Stimulated activated CD4-positive, alpha-beta T cell treated with anti-CD3 and anti-CD28 coated beads, Interleukin-1b, Interleukin-23, amount 100 ng/mL, for 4 hours (primary cell): ENCODE results near the gene PLEKHA3.
"Not testable (repeated sequence)": the region's sequence is repeated elsewhere in the genome, so short reads cannot be mapped to it uniquely, and the experiment has no call there.

ENCODE experiments used
- DNase-seq, 2 donors: peaks; one replicate each; pipeline ENCODE4 v3.0.0-alpha.2; 2020; ENCODE audit warnings: low read depth in 2 of 2

PLEKHA3 gene

DNA sequence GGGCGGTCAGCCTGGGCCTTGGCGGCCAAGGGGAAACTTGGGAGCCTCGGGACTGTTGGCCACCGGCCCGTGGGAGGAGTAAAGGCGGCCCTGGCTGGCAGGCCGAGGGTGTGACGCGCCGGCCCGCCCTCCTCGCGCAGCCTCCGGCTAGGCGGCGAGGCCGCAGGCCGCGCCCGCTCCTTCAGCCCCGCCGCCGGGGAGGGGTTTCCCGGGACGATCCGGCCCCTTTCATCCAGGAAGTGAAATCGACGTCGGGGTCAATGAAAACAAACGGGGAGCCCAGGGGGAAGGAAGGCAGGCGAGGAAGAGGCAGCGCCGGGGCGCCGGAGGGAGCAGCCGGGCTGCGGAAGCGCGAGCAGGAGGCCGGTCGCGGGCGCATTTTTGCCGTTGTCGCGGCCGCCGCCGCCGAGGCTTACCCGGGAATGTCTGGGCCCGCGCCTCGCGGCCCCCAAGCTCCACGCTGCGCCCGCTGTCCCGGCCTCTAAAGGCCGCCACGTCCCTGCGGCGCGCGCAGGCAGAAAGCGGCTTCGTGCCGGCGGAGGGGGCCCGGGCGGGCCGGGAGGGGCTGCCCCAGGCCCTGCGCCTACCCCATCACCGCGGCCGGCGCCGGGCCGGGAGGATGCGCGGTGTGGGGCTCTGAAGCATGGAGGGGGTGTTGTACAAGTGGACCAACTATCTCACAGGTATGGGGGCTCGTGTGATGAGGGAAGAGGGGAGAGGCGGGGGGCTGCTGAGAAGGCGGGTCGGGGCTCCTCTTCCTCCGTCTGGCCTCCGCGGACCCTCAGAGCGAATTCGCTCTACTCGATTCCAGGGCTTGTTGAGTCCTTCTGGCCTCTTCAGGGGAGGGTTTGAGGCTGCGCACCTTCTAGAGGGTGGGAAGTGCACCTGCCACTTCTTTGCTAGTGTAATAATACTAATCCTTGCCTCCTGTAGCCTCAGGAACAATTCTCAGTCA, at the start of gene PLEKHA3:
TSS of gene PLEKHA3 (plus strand) at position 231 of the 955 bp plus-strand sequence. CDS start at position 644, 413 bp downstream.
- DNase-seq, result peak; percentile 51 to 69

DNA sequence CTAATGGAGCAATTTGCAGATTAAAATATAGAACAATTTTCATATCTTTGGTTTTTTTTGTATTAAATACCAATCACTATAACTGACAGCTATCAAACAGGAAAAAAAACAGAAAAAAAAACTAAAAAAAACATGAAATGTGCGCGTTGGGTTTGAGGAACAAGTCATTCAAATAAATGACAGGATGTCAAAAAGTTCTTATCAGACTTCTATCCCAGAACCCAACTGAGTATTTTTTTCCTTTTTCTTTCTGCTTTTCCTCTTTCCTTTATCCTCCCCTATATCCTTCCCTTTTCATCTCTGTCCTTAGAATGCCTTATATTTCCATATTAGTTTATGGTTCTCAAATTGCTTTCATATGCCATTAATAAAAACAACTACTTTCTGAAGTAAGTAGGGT, 43.6 kb upstream of the PLEKHA3 start:
- no peak for DNase-seq

DNA sequence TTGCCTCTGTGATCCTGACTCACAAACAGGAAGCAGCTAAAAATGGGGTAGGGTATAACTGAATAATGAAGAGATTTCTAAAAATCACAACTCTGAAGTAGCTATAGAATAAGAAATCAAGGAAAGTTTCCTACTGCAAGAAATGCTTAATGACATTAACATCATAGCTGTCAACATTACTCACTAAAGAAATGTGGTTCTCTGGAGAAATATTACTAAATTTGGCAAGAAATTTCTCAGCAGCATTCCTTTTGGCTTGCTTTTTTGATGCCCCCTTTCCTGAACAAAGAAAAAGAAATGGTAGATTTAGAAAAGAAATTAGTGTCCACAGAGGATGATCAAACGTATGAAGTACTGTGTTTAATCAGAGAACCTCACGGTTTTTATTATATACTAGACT, 38.8 kb upstream of the PLEKHA3 start:
- no peak for DNase-seq

DNA sequence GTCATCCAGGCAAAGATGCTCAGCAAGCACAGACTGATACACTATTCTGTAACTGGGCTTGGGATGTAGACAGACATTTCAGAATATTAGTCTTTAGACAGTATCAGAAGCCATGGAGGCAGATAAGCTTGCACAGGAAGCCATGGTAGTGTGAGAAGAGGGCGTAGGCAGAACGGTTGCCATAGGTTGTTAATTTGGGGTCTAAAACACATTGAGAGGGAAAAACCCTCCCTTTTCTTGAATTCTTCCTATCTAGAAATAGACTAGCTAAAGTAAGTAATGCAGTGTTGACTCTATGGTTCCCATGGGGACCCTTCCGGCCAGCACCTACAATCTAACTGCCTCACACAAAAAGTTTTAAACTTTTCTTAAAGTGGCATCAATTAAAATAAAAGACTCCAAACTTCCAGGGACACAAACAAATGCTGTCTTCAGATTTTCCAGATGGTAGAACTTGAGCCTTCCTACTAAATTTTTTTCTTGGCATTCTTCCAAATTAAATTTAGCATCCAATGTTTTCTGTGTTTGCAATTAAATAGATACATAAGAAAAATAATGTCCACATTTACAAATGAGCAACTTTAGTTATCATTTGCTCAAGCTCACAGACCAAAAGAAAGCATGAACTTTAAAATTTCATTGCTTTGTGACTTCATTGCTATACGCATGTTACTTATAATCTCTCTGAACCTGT, 31.1 kb upstream of the PLEKHA3 start:
- no peak for DNase-seq

DNA sequence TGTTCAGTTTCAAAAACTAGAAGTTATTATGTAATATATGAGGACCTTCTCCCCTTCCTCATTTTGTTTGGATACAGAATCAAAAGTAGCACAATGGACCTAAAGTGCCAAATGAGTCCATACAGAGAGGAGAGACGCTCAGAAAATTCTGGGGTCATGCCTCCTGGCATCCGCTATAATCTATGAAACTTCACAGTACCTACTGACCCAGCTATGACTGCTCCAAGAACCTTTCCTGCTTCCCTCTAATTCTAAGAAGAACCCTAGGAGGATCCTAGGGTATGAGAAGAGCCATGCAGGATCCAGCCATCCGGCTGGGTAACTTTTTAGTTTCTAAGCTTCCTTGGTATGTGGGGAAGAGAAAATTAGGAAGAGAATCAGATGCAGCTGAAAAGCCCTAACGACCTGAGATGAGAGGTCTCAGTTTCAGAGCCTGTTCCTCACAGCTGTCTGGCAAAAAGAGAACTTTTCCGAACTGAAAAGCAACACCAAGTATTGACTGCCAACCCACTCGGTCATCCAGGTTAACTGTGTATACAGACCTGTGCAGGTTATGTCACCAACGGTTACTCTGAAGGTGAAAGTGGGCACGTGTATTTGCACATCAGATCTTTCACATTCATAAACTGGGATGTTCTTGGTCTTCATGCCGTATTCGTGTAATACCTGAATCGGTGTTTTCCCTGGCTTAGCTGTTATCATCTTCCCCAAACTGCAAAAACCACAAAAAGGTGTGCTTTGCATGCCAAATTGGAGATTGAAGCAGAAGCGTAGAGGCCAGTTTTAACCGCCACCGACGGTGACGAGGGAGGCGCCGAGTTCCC, 30.3 kb upstream of the PLEKHA3 start:
- no peak for DNase-seq

DNA sequence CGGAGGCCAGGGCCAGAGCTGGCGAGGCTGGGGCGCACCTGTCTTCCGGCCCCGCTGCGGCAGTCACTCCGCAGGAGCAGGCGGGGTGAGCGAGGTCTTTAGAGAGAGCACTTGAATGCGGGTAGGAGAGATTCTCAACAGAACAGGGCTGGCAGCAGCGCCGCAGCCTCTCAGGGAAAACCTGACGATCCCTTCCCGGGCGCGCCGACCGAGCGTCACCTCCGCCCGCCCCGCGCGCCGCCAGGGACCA, 29.8 kb upstream of the PLEKHA3 start:
- no peak for DNase-seq

DNA sequence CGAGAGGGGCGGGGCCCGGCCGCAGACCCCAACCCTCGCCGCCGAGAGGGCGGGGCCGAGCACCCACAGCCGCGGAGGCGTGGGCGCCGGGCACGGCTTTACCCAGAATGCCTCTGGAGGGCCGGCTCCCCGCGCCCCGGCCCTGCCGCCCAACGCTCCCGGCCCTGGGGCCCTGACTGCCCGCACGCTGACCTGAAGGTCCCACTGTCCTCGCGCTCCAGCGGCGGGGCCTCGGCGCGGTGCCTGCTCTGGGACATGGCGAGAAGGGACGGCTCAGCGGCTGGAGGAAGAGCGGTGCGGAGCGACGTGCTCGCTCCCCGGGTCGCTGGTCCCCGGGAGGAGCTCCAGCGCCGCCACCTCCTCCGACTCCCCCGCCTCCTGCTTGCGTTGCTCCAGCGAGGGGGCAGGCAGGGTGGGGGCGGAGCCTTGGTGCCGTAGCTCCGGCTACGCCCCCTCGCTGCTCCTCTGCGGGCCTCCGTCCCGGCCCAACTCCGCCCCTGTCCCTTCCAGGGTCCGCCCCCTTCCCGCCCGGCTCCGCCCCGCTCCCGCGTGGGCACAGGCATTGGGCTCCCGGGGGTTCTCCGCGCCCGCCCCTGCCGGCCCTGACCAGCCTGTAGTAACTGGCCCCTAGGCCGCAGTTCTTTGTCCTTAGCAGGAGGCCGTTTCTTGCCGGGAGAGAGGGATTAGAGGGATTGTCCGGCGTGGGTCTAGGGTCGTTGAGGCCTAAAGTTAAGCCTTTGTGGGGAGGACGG, 29.3 kb upstream of the PLEKHA3 start, which contains the start of the genes PJVK and PRKRA:
TSS of gene PJVK (plus strand) at position 605 of the 752 bp plus-strand sequence. CDS start 2,032 bp downstream, outside the sequence.
TSS of gene PRKRA (minus strand) at position 402 of the 752 bp plus-strand sequence. CDS start at position 257, 145 bp downstream.
- DNase-seq, result peak; percentile 96 to 97

DNA sequence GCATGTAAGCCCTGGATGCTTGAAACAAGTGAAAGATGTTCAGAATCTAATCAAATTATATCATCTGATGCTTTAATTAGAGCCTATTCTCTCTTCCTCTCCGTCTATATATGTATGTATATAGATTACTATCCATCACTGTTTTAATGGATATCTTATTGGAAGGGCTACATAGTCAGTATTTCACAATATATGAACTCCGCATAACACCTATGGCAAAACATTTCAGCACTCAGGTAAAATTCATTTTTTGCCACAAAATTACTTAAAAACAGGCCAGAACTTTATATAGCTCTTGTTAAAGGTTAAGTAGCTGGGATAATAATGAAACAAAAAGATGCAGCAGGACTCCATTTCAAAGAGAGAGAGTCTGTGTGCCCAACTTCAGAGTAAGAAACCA, 27.9 kb upstream of the PLEKHA3 start:
- no peak for DNase-seq

DNA sequence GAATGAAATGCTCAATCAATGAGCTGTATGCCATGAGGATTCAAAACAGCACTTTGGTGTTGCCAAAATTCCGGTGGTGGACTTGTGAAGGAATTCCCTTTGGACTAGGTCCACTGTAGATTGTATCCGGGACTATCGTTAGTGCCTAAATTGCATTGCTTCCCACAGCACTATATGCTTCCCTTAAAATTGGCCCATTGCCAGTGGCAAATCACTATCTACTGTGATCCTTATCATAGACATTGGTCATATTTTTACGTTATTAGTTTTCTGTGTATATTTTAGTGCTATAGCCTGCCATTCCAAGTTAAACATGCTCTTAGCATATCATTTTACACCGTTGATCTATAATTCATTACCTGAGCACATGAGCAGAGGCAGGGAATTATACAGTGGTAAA, 27.4 kb upstream of the PLEKHA3 start:
- no peak for DNase-seq

DNA sequence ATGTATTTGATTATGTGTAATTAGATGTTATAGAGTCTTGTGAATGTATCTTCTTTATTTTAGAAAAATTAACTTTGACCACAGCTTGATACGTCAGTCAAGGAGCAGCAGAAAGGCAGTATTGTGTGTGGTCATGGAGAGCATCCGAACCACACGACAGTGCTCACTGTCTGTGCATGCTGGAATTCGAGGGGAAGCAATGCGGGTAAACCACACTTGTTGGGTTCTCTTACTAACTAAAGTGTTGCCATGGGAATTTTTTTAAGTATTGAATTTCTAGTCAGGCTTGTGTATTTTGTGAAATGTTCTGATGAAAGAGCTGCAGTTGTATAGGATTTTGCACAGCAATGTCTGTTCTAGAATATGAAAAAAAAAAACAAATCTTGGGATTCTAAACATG, 24.3 kb upstream of the PLEKHA3 start:
- no peak for DNase-seq

DNA sequence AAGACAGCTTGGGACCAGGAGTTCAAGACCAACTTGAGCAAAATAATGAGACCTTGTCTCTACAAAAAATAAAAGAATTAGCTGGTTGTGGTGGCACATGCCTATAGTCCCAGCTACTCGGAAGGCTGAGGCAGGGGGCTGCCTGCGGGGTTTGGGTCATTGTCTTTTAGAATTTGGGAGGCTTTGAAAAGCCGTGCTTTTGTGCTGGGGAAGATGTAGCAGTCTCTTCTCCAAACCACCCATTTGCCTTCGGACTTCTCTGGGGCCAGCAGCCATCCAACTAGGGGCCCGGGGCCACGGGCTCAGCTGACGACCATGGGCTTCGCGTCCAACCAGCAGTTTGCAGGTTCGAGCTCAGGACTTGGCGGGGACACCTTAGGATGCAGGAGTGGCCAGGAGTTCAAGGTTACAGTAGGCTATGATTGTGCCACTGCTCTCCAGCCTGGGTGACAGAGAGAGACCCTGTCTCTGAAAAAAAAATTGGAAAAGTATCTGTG, 22.8 kb upstream of the PLEKHA3 start:
- DNase-seq, result no peak

DNA sequence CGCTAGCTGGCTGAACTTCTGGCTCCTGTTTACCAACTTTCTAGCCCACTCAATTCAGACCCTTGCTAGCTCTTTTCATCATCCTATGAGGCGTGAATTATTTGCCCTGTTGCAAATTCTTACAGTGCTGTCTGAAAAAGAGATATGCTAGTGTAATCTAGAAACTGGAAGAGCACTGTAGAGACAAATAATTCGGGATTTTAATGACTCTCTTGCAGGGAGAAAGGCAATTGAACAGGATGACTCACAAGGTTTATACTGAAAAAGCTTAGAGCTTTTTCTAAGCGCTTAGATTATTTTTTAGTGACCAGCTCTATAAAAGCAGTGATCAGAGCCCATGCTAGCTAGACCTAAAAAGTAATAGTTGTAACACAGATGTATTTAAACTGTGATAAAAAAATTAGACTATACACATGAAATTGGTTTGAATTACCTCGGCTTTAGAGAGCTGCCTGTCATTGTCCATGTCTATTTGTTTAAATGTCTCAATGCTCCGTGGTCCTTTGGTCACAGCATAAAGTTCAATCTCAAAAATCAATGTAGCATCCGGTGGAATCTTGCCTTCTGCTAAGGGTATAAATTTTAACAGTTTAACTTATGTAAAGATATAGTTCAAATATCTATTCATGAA, 10.9 kb upstream of the PLEKHA3 start:
- DNase-seq, result no peak

DNA sequence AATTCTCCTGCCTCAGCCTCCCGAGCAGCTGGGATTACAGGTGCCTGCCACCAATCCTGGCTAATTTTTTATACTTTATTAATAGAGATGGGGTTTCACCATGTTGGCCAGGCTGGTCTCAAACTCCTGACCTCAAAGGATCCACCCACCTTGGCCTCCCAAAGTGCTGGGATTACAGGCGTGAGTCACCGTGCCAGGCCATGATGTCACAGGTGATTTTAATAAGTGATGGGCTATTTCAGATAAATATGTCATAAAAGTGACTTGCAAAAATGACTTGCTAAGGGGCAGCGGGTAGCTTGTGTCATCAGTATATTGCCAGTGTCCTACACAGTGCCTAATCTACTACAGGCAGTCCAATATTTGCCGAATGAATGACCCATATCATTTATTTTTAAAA, 8.9 kb upstream of the PLEKHA3 start:
- DNase-seq, result not testable (repeated sequence)

DNA sequence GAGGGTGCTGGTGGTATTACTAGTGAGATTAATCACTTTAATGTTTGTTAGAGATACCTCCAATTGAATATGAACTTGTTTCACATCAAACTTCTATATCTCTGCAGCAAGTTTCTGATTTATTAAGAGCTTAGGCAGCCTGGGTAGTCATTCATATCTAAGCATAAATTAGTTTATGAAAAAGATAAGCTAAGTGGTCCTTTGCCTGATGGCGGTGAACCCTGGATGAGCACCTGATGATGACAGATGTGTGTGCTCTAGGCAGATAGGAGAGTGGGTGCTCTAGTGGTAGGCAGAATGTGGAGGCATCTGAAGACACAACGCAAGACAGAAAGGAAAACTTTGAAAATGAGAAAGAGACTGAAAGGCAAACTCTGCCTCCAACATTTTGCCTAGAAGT, 6.9 kb upstream of the PLEKHA3 start:
- no peak for DNase-seq

DNA sequence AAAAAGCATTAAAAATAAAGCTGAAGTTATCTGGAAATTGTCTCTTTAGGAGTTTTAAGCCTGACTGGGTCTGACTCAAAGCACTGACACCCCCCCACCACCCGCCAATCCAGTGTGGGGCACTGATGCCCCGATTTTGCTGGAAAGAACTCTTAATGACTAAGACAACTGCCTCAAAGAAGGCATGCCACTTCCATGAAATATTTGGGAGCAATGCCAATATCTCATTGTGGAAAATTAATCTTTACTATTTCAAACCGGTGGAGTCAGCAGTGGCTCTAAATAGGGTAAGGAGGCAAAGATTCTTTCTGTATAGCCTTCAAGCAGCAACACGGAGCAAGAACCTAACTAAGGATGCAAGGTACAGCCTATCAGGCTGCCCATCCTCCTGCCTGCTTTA, 6.3 kb upstream of the PLEKHA3 start:
- no peak for DNase-seq

DNA sequence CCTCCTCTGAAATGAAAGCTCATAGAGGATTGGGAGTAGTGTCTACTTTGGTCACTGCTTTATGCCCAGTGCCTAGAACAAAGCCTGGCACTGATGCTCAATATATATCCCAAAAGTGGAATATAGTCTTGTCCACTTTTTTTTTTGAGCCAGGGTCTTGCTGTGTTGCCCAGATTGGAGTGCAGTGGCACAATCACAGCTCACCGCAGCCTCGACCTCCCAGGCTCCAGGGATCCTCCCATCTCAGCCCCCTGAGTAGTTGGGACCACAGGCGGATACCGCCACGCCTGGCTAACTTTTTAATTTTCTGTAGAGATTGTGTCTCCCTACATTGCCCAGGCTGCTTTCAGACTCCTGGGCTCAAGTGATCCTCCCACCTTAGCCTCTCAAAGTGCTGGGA, 5.7 kb upstream of the PLEKHA3 start:
- DNase-seq, result no peak

DNA sequence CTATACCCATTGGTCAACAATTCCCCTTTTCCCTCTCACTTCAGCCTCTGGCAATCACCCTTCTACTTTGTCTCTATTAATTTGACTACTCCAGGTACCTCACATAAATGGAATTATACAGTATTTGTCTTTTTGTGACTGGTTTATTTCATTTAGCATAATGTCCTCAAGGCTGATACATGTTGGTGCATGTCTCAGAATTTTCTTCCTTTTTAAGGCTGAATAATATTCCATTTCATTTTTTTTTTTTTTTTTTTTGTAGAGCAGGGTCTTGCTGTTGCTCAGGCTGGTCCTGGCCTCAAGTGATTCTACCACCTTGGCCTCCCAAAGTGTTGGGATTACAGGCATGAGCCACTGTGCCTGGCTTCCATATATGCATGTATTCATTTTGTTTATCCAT, 3.8 kb upstream of the PLEKHA3 start:
- no peak for DNase-seq

DNA sequence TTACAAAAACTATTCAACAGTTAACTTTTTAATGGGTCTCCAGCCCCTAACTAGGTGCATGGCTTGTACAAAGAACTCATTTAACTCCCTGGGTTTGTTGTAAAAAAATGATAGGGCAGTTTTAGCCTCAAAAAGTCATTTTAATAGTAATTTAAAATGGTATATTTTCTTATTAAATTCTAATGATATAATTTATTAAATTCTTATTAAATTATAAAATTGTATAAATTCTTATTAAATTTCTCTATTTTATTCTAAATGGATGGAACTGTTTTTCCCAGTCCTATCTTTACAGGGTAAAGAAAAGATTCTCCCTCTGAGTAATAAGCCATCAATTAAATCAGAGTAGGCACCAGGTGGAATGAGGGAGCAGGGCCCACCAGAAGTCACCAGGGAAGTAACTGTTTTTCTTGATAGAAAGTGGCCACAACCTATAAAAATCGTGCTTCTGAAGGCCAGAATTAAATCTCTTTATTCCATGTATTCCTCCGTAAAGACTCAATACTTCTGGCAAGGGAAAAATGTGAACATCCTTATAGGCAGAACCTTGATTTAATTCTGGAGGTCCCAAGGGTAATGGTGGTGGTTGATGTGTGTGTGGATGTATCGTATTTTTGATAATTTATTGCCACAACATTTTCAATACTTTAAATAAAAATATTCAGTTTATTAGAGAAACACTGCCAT, 2.7 kb upstream of the PLEKHA3 start:
- no peak for DNase-seq

DNA sequence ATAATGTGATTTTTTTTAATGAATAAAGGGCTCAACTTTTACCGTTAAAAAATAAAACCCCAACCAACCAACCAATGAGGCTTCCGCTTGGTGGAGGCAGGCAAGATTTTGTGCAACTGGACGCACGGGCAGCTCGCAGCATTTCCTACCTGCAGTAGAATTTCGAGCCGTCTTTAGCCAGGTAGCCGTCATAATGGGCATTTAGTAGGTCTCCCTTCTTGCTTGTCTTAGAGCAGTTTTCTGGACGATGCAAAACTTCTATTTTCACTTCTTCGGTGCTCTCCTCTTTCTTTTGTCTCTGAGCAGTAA, 2.2 kb upstream of the PLEKHA3 start:
- no peak for DNase-seq
